Measurements from ENCODE around the gene MYBBP1A.

GRCh38 chr17:4502466-4503154, 52.6 kb downstream of the MYBBP1A start:
- TF ChIP-seq GATA2 (IDR thresholded peaks at IDR 0.05; ENCODE audit: low read depth, low read length) (no peak), GATA3 (IDR thresholded peaks at IDR 0.05; ENCODE audit: low read depth, low read length) (no peak)

Measured in SH-SY5Y (cell line).